GM06990 (cell line): ENCODE data around the gene ALDH1L2.
A peak's percentile ranks its signal among the peaks of the same experiment; 100 is the strongest.

ENCODE experiments used
- DNase-seq: peaks from one replicate; pipeline ENCODE4 v3.0.0-alpha.2; 2011; ENCODE audit not compliant: insufficient read length; ENCODE audit errors: extremely low read depth
- H3K27me3 ChIP-seq: replicated peaks from 2 replicates; pipeline ENCODE4 v1.6.0; 2011; ENCODE audit warnings: low read length; ENCODE audit not compliant: control insufficient read depth, insufficient read depth
- H3K36me3 ChIP-seq: 2 replicates; pipeline ENCODE4 v1.5.1; 2011; ENCODE audit warnings: low read length; ENCODE audit not compliant: control insufficient read depth, insufficient read depth
- H3K4me3 ChIP-seq: replicated peaks from 2 replicates; pipeline ENCODE4 v1.5.1; 2011; ENCODE audit warnings: low read depth, mild to moderate bottlenecking, control low read depth, low read length
- CTCF ChIP-seq: IDR thresholded peaks from 2 replicates; pipeline ENCODE4 v1.5.1; 2011; ENCODE audit warnings: low read length, control low read depth, mild to moderate bottlenecking, inconsistent platforms; ENCODE audit not compliant: insufficient read depth, poor library complexity, severe bottlenecking

Gene ALDH1L2

GRCh38 chr12:105057174-105057573 is 27.1 kb downstream of the ALDH1L2 start:
- Histone ChIP-seq H3K27me3 (no peaks in the 10 kb centered on the region; the same call in 1 of the 2 replicates), H3K36me3 (no peaks in the 10 kb centered on the region), H3K4me3 (no peak overlapping the region)
- TF ChIP-seq CTCF, result no peak
- DNase-seq, result peak; percentile 7

- peak; percentile 80 for TF ChIP-seq CTCF
- peak; percentile 66 for DNase-seq
- no peak overlapping the region for H3K4me3 ChIP-seq
- no peaks in the 10 kb centered on the region for H3K27me3 ChIP-seq
- H3K36me3 ChIP-seq, result no peaks in the 10 kb centered on the region
Measured at GRCh38 chr12:105053116-105053572, 31.1 kb downstream of the ALDH1L2 start.

- TF ChIP-seq CTCF, result no peak
- no peak overlapping the region for H3K4me3 ChIP-seq
- no peak for DNase-seq
- H3K27me3 ChIP-seq, result no peaks in the 10 kb centered on the region
- H3K36me3 ChIP-seq, result no peaks in the 10 kb centered on the region
Measured at GRCh38 chr12:105051981-105052380, 32.3 kb downstream of the ALDH1L2 start.

- no peak for DNase-seq
- Histone ChIP-seq H3K4me3 (no peak overlapping the region), H3K36me3 (no peaks in the 10 kb centered on the region), H3K27me3 (no peaks in the 10 kb centered on the region)
- no peak for TF ChIP-seq CTCF
Measured at GRCh38 chr12:105048315-105048714, 35.9 kb downstream of the ALDH1L2 start.

GRCh38 chr12:105047308-105047707 is 37.0 kb downstream of the ALDH1L2 start:
- no peaks in the 10 kb centered on the region for H3K36me3 ChIP-seq
- no peaks in the 10 kb centered on the region for H3K27me3 ChIP-seq
- no peak for TF ChIP-seq CTCF
- H3K4me3 ChIP-seq, result no peak overlapping the region
- DNase-seq, result no peak

GRCh38 chr12:105041186-105041585 is 43.1 kb downstream of the ALDH1L2 start:
- DNase-seq, result no peak
- TF ChIP-seq CTCF, result no peak
- Histone ChIP-seq H3K36me3 (no peaks in the 10 kb centered on the region), H3K4me3 (no peak overlapping the region), H3K27me3 (no peaks in the 10 kb centered on the region)
